GM19193 (cell line): ENCODE measurements around the gene NEO1.
A peak's percentile ranks its signal among the peaks of the same experiment; 100 is the strongest.

ENCODE experiments used
- POLR2A ChIP-seq: IDR thresholded peaks from 4 replicates; pipeline ENCODE4 v1.6.1; 2011; ENCODE audit not compliant: insufficient read depth, insufficient read length; ENCODE audit errors: extremely low read depth

Gene NEO1, protein sequence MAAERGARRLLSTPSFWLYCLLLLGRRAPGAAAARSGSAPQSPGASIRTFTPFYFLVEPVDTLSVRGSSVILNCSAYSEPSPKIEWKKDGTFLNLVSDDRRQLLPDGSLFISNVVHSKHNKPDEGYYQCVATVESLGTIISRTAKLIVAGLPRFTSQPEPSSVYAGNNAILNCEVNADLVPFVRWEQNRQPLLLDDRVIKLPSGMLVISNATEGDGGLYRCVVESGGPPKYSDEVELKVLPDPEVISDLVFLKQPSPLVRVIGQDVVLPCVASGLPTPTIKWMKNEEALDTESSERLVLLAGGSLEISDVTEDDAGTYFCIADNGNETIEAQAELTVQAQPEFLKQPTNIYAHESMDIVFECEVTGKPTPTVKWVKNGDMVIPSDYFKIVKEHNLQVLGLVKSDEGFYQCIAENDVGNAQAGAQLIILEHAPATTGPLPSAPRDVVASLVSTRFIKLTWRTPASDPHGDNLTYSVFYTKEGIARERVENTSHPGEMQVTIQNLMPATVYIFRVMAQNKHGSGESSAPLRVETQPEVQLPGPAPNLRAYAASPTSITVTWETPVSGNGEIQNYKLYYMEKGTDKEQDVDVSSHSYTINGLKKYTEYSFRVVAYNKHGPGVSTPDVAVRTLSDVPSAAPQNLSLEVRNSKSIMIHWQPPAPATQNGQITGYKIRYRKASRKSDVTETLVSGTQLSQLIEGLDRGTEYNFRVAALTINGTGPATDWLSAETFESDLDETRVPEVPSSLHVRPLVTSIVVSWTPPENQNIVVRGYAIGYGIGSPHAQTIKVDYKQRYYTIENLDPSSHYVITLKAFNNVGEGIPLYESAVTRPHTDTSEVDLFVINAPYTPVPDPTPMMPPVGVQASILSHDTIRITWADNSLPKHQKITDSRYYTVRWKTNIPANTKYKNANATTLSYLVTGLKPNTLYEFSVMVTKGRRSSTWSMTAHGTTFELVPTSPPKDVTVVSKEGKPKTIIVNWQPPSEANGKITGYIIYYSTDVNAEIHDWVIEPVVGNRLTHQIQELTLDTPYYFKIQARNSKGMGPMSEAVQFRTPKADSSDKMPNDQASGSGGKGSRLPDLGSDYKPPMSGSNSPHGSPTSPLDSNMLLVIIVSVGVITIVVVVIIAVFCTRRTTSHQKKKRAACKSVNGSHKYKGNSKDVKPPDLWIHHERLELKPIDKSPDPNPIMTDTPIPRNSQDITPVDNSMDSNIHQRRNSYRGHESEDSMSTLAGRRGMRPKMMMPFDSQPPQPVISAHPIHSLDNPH (N-terminal part only)

DNA sequence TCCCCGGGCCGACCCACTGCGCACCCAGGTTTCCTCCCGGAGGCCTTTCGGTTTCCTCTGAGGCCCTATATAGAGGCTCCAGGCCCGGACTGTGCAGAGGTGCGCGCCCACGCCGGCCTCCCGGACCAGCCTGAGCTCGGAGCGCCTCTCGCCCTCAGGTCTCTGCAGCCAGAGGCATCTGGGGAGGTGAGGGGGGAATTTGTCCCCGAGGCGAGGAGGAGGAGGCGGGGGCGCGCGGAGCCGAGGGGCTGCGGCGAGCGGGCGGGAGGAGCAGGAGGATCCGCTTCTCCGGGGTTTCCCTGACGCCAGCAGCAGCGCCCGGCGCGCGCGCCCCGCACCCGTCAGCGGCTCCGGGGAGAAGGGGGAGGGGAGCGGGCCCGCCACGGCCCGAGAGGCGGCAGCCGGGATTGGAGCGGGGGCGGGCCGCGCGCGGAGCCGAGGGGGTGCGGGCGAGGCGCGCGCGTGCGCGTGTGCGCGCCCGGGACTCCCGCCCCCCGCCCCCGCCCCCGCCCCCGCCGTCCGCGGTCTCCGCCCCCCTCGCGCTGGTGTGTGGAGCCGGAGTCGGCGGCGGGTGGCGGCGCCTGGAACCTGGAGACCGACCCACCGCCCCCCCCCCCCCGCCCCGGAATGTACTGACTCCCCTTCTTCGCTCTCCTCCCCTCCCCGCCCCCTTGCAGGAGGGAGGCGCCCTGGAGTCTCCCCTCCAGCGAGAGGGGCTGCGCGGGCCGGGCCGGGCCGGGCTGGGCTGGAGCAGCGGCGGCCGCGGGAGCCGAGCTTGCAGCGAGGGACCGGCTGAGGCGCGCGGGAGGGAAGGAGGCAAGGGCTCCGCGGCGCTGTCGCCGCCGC lies at the start of gene NEO1:
TSS of gene NEO1 (plus strand) at position 657 of the 846 bp plus-strand sequence. CDS start 213 bp downstream, outside the sequence.
- peak; percentile 33 for TF ChIP-seq POLR2A

DNA sequence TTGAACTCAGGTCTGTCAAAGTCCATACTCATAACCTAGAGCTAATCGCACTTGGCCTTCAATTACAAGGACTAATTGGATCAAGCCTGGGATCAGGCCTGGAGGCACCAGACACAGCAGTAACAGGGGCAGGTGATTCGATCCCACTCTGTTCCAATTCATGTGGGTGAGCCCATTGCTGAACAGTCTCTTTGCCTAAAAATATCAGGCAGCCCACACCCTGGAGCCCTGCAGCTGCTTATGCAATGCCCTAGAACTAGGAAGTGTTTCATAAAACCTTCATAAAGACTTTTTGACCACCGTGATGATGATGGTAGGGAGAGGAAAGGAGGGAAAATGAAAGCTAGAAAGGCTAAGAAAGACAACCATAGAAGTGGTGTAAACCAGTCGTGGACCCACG lies 47.8 kb upstream of the NEO1 start:
- no peak for TF ChIP-seq POLR2A

DNA sequence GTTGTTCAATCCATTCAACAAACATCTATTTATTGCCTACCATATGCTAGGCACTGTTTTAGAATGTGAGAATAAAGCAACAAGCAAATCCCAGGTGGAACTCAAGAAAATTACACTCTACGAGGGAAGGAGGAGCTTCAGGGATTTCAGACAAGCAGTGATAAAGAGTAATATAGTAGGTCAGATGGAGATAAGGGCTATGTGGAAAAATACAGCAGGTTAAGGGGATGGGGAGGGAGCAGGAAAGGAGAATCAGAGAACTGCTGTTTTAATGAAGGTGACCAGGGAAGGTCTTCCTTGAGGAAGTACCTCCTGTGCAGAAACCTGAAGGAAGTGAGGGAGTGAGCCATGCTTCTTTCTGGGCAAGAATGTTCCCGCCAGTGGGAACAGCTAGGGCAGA lies 47.2 kb upstream of the NEO1 start:
- TF ChIP-seq POLR2A, result no peak

DNA sequence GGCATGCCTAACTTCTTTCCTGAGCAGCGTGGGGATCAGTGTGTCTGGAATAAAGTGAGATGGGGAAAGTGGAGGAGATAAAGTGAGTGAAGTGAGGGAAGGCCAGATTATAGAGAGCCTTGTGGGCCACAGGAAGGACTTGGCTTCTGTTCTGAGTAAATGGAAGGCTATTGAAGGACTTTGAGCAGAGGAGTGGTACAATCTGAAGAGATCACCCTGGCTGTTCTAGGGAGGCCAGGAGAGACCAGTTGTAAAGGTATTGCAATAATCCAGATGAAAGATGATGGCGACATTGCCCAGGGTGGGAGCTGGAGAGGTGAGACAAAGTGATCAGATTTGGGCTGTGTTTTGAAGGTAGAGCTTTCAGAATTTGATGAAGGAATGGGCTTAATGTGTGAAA lies 46.8 kb upstream of the NEO1 start:
- no peak for TF ChIP-seq POLR2A

DNA sequence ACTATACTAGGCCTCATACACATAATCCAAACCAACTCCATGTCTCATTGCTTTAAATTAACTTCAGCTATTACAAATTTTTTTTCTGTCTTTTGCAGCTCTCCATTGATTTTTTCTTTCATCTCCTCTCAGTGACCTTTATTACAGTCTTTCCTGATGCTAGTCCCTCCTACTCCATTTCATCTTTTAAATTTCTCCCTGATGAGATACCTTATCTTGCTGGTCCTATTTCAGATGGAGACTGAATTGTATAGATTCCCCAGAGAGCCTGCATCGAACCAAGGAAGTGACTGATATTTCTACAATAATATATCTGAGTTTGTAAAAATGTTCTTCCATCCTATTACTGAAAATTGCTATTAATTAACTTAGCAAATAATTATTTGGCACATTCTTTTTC lies 45.7 kb upstream of the NEO1 start:
- TF ChIP-seq POLR2A, result no peak

DNA sequence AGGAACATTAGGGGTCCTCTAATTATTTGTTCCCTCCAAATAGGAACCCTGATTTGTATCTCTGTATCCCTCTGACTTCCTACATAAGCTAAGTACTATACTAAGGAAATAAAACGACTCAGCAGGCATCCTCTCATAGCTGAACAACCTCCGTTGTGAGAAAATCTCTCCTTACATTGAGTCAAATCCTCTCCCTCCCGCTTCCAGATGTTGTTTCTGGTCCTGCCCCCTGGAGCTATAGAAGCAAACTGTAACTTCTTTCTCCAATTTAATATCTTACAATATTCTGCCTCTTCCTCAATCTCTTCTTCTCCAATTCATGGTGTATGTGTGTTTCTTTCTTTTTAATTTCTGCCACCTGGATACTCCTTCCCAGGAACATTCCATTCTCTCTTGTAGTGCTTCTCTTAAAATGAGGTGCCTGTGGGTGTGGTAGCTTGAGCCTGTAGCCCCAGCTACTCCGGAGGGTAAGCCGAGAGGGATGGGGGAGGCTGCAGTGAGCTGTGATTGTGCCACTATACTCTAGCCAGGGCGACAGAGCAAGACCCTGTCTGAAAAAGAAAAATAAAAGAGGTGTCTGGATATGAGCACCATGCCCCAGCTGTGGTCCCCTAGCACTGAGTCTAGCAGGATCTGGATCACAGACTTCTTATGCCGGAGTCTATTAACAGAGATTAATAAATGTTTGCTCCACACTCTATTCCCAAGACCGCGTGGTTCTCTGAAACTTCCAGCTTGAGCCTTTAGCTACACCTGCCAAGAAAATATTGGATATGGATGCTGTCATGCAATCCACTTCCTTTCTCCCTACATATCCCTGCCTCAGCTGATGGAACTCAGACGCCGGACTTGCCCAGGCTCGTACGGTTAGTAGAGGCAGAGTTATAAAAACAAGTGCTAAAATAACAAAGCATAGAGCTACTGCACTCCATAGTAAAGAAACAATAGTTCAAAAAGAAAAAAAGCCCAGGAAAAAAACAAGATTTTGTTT lies 42.9 kb upstream of the NEO1 start:
- TF ChIP-seq POLR2A, result no peak

DNA sequence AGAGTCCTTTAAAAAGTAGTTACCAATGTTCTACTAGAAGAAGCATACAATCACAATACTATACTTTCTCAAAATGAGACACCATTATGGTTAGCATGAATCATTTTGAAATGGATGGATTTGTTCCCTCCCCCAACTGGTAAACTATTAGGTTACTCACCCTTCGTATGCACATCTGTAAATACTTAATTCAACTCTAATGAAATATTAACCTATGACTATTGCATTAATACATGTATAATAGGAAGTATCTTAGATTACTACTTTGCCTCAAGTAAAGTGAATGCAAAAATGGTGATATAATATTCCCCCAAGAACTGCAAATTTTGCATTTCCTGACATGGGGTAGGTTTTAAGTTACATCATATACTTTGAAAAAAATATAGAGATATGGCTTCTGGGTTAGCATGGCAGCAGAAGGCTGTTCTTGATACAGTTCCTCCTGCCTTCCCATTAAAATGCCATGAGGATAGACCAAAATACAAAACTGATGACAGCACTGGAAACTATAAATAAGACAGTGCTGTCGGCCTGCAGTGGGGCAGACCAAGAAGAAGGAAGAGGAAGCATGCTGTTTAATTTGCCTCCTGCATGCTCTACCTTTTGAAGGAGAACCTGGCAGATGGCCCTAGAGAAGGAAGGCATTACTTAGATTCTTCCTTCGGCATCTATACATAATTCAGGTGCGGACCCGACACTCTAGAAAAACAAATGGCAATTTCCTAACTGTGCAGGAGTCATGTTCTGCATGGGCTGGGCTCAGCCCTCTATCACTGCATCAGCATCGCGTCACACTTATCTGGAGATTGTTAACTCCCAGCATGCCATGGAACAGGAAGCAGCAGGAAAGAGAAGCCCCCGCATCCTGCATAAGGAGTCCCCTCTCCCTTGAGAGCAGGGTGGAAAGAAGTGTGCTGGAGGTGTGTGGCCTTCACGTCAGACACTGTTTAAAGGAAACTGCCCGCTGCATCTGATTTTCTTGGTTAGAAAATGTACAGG lies 41.8 kb upstream of the NEO1 start:
- no peak for TF ChIP-seq POLR2A

DNA sequence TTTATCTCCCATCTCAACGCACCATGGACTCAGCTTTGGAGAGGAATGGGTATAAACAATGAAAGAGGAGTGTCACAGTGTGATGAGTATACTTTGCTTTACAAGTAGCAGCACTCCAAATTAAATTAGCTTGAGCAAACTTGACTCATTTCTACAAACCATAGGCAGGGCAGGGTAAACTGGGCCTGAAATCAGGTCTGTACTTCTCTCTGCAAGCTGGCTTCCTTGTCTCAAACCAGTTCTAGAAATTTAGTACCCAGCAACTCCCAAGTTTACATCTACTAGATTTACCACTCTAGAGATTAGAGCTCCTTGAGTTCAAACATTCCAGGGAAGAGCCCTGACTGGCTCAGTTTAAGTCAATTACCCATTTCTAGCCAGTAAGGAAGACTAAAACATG lies 37.4 kb upstream of the NEO1 start:
- no peak for TF ChIP-seq POLR2A

DNA sequence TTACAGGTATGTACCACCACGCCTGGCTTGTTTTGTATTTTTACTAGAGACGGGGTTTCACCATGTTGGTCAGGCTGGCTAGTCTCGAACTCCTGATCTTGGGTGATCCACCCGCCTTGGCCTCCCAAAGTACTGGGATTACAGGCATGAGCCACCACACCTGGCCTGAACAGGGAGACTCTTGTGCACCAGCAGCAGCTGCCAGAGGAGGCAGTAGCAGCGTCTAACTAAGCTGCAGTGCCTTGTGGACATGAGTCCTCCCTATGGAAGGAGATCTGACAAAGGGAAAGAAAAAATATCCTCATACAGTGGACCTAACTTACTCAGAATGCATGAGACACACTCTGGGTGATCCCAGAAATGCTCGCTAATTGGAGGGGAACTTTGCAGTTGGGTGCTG lies 36.8 kb upstream of the NEO1 start:
- TF ChIP-seq POLR2A, result no peak

DNA sequence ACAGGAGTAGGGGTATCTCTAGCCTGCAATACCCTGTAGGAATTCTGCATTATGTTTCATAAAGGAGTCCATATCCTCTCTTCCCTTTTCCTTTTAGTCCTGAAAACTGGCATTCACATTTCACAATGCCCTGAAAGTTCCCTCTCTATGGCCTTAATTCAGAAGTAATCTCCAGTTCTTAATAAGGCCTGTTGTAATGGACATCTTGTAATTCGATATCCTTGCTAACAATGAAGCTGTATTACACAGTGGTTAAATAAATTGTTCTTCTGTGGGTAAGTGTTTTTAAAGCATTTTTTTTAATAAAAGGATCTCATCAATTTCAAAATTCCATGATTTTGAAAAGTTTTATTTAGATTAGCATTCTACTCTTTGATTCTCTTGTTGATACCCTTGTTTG lies 34.3 kb upstream of the NEO1 start:
- no peak for TF ChIP-seq POLR2A

DNA sequence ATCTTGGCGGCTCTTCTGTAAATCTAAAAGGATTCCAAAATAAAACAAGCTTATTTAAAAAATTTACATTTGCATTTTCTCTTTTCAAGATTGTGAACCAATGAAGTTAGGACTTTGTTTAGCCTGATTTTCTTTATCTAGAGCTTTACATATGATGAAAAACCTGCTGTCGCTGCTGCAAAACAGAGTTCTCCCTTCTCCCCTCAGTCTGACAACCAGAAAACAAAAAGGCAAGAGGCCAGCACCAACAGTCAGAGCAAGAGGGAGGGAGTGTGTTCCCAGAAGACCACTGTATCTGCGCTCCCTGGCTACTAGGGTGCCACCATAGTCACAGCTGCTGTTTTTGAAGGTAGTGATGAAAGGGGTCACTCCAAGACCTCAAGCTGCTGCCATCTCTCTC lies 33.1 kb upstream of the NEO1 start:
- TF ChIP-seq POLR2A, result no peak

DNA sequence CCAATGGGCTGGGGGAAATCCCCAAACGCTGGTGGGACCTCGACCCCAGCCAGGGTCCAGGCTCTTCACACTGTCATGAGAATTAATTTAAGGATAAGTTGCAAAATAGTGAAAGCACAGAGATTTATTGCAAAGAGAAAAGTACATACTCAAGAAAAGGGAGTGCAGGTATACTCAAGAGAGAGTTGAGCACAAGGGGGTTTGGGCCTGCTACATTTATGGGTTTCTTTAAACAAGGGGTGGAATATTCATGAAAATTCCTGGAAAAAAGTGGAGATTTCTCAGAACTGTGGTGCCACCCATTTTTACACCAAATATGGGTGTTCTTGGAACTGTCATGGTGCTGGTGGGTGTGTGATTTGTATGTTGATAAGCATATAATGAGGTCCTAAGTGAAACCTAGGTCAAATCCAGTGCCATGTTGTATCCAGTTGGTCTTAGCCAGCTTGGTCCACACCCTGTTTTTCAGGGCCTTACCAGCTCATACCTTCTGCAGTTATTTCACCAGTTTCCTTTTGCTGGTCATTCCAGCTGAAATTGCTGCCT lies 32.6 kb upstream of the NEO1 start:
- no peak for TF ChIP-seq POLR2A
